ENCODE data around the gene EXOC3L4.

The EXOC3L4 gene

DNA sequence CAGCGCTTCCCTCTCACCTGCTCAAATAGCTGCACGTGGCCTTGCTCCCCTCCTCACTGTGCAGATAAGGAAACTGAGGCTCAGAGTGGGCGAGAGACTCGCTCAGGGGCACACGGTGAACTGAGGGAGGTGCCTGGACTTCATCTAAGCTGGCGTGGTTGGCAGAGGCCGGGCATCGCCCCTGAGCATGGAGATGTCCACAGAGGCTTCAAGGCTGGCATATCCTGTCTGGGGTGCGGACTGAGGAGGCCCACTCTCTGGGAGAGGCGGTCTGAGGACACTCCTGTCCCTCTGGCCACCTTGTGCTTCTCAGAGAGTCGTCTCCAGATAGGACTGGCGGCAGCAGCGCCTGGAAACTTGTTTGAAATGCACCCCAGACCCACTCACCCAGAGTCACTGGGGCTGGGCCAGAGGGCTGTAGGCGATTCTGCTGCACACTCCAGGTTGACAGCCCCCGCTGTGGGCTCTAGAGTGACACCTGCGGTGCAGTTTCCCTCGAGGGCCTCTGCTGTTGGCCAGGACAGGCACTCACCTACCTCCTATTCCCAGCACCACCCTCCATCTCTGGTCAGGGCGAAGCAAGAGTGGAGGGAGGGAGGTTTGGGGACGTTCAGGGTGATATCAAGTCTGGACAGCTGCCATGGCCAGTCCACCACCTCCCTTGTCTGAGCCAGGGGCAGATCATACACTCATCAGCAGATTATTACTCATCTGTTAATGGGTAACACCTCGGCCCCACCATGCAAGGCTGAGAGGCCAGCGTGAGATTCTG, 21.7 kb upstream of the EXOC3L4 start:
- Histone ChIP-seq H3K9ac (ENCODE audit: low read length) (no peak overlapping the region), H4K20me1 (ENCODE audit: insufficient read depth, low read length) (no peaks in the 10 kb centered on the region), H3K27me3 (ENCODE audit: insufficient read depth, low read length) (peaks cover 3% of the 10 kb centered on the region; the same call in 1 of the 2 replicates), H2AFZ (ENCODE audit: low read length) (no peak overlapping the region), H3K9me2 (ENCODE audit: low read depth, low read length) (no peaks in the 10 kb centered on the region), H3K4me3 (ENCODE audit: low read depth, low read length, poor library complexity, severe bottlenecking) (no peak overlapping the region), H3K36me3 (ENCODE audit: insufficient read depth, low read length) (no peaks in the 10 kb centered on the region), H3F3A (ENCODE audit: insufficient read depth, low read length) (no peaks in the 10 kb centered on the region), H3K79me2 (ENCODE audit: insufficient read depth, low read length) (no peaks in the 10 kb centered on the region), H3K4me1 (ENCODE audit: insufficient read depth, low read length, severe bottlenecking) (peaks cover 16% of the 10 kb centered on the region), H3K4me2 (ENCODE audit: low read length) (no peak overlapping the region), H3K9me3 (ENCODE audit: low read length) (no peaks in the 10 kb centered on the region), H3K27ac (ENCODE audit: low read depth, low read length, poor library complexity, severe bottlenecking) (no peak overlapping the region)
- TF ChIP-seq, protein P1, sequence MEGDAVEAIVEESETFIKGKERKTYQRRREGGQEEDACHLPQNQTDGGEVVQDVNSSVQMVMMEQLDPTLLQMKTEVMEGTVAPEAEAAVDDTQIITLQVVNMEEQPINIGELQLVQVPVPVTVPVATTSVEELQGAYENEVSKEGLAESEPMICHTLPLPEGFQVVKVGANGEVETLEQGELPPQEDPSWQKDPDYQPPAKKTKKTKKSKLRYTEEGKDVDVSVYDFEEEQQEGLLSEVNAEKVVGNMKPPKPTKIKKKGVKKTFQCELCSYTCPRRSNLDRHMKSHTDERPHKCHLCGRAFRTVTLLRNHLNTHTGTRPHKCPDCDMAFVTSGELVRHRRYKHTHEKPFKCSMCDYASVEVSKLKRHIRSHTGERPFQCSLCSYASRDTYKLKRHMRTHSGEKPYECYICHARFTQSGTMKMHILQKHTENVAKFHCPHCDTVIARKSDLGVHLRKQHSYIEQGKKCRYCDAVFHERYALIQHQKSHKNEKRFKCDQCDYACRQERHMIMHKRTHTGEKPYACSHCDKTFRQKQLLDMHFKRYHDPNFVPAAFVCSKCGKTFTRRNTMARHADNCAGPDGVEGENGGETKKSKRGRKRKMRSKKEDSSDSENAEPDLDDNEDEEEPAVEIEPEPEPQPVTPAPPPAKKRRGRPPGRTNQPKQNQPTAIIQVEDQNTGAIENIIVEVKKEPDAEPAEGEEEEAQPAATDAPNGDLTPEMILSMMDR (IDR thresholded peaks at IDR 0.05; ENCODE audit: low read length): peak; percentile 27; the same call in 1 of the 2 replicates
- no peak for TF ChIP-seq EZH2 (IDR thresholded peaks at IDR 0.05; ENCODE audit: borderline replicate concordance, low read length)

DNA sequence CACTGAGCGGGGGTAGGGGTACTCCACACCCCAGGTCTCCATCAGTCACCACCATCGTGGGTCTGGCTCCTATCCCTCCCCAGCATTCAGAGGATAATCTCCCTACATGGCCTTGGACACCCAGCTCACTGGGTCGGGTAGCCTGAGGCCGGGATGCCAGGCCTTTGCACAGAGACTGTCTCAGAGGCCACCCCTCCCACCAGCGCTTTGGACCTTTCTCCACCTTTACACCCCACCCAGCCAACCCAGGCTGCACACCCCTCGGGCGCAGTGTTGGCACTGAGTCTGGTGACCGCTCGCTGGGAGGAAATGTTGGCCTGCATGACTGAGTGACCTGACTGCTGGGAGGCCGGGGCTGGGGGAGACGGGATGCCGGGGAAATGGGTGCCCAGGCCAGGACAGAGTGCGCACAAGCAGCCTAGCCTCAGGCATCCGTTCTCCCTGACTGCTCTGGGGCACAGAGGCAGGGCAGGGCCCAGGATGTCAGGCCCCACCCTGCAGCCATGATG, 21.1 kb upstream of the EXOC3L4 start:
- H3F3A ChIP-seq (ENCODE audit: insufficient read depth, low read length): no peaks in the 10 kb centered on the region
- peaks cover 16% of the 10 kb centered on the region for H3K4me1 ChIP-seq (ENCODE audit: insufficient read depth, low read length, severe bottlenecking)
- no peak overlapping the region for H2AFZ ChIP-seq (ENCODE audit: low read length)
- TF ChIP-seq EZH2 (IDR thresholded peaks at IDR 0.05; ENCODE audit: borderline replicate concordance, low read length): no peak
- H3K27me3 ChIP-seq (ENCODE audit: insufficient read depth, low read length): peaks cover 3% of the 10 kb centered on the region; the same call in 1 of the 2 replicates
- no peaks in the 10 kb centered on the region for H3K79me2 ChIP-seq (ENCODE audit: insufficient read depth, low read length)
- H3K4me2 ChIP-seq (ENCODE audit: low read length): no peak overlapping the region
- no peak overlapping the region for H3K9ac ChIP-seq (ENCODE audit: low read length)
- no peaks in the 10 kb centered on the region for H3K36me3 ChIP-seq (ENCODE audit: insufficient read depth, low read length)
- H3K9me2 ChIP-seq (ENCODE audit: low read depth, low read length): no peaks in the 10 kb centered on the region
- no peaks in the 10 kb centered on the region for H4K20me1 ChIP-seq (ENCODE audit: insufficient read depth, low read length)
- no peaks in the 10 kb centered on the region for H3K9me3 ChIP-seq (ENCODE audit: low read length)
- no peak overlapping the region for H3K4me3 ChIP-seq (ENCODE audit: low read depth, low read length, poor library complexity, severe bottlenecking)
- no peak overlapping the region for H3K27ac ChIP-seq (ENCODE audit: low read depth, low read length, poor library complexity, severe bottlenecking)

DNA sequence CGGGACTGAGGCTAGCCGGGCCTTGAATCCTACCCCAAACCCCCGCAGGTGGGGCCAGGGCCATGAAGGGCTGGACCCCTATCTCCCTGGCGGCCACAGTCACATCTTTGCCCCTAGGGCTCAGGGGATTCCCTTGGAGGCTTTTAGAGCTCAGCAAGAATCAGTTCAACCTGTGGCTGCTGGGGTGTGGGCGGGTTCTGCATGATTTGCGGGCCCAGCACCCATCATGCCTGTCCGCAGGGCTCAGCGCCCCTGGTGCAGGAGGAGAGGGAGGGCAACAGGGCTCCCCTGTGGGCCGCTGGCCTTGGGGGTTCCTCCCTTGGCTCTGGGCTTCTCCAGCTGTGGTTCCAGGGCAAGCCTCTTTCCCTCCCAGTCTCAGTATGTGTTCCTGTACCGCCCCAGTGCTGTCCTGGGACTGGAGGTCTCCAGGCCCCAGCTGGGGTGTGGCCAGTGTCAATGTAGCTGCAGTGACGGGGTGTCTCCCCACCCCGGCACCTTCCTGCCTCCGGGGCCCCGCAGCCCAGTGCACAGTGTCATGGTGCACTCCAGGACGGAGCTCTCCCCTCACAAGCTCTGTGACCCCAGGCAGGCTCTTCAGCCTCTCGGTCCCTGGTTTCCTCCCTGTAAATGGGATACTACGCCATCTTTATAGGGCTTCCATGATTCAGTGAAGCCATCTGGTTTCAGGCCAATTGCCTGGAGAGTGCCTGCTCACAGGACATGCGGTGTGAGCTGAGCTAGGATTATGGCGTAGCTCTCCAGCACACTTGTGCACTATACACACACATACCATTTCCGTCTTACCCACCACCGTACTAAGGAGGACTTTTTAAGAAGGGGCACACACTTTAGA, 20.4 kb upstream of the EXOC3L4 start:
- Histone ChIP-seq H3K4me1 (ENCODE audit: insufficient read depth, low read length, severe bottlenecking) (peaks cover 16% of the 10 kb centered on the region), H3K4me2 (ENCODE audit: low read length) (peak overlapping the region; percentile 72), H3K4me3 (ENCODE audit: low read depth, low read length, poor library complexity, severe bottlenecking) (peak overlapping the region; percentile 59), H3F3A (ENCODE audit: insufficient read depth, low read length) (no peaks in the 10 kb centered on the region), H3K27ac (ENCODE audit: low read depth, low read length, poor library complexity, severe bottlenecking) (peak overlapping the region; percentile 56), H3K9me3 (ENCODE audit: low read length) (no peaks in the 10 kb centered on the region), H3K9ac (ENCODE audit: low read length) (peak overlapping the region; percentile 7; the same call in 1 of the 2 replicates), H3K36me3 (ENCODE audit: insufficient read depth, low read length) (no peaks in the 10 kb centered on the region), H4K20me1 (ENCODE audit: insufficient read depth, low read length) (no peaks in the 10 kb centered on the region), H2AFZ (ENCODE audit: low read length) (no peak overlapping the region), H3K9me2 (ENCODE audit: low read depth, low read length) (no peaks in the 10 kb centered on the region), H3K79me2 (ENCODE audit: insufficient read depth, low read length) (no peaks in the 10 kb centered on the region), H3K27me3 (ENCODE audit: insufficient read depth, low read length) (0 out of 2 replicates have a peak, but pooled peaks cover 3% of the 10 kb centered on the region)
- TF ChIP-seq EZH2 (IDR thresholded peaks at IDR 0.05; ENCODE audit: borderline replicate concordance, low read length): no peak

Data from OCI-LY1 (cell line).